K562 (cell line): ENCODE data around the gene CDC27.

Experiments
- ATF6 ChIP-seq: sonication (generic); formaldehyde crosslinking; IDR thresholded peaks from 2 replicates; pipeline ENCODE4 v1.4.0; 2020; ENCODE audit warnings: mild to moderate bottlenecking, missing genetic modification reagents
- EP300 ChIP-seq: IDR thresholded peaks from 2 replicates; pipeline ENCODE4 v1.6.1; 2012; ENCODE audit warnings: low read length, improper control_type of control experiment
- EZH2 ChIP-seq: IDR thresholded peaks from 2 replicates; pipeline ENCODE4 v1.6.1; 2012; ENCODE audit warnings: low read depth, mild to moderate bottlenecking, inconsistent platforms, low read length, borderline replicate concordance
- NFE2 ChIP-seq: IDR thresholded peaks from 2 replicates; pipeline ENCODE4 v1.6.1; 2014; ENCODE audit warnings: antibody characterized with exemption, low read depth
- USF2 ChIP-seq: sonication (generic); formaldehyde crosslinking; IDR thresholded peaks from 2 replicates; pipeline ENCODE4 v1.5.0; 2020; ENCODE audit warnings: missing genetic modification reagents
- ZBTB8A ChIP-seq: fragments of 450-650 bp; IDR thresholded peaks from 2 replicates; pipeline ENCODE4 v1.6.1; 2018; ENCODE audit warnings: mild to moderate bottlenecking, moderate library complexity; ENCODE audit not compliant: partially characterized antibody
- ZFP1 ChIP-seq: fragments of 450-650 bp; formaldehyde crosslinking; IDR thresholded peaks from 2 replicates; pipeline ENCODE4 v1.4.0; 2020; ENCODE audit warnings: mild to moderate bottlenecking, mixed read lengths
- TF ChIP-seq, protein P1 (sequence below): fragments of 450-650 bp; IDR thresholded peaks from 2 replicates; pipeline ENCODE4 v1.6.1; 2016; ENCODE audit warnings: low read depth, mild to moderate bottlenecking, moderate library complexity
- TF ChIP-seq, protein P2 (sequence below): fragments of 450-650 bp; conservative IDR thresholded peaks from 2 replicates; pipeline ENCODE4 v1.6.1; 2016; ENCODE audit warnings: missing genetic modification characterization, low read depth, mild to moderate bottlenecking, missing compliant biosample characterization, moderate library complexity
- TF ChIP-seq, protein P3 (sequence below), 3 experiments: IDR thresholded peaks in 2 of 3; conservative IDR thresholded peaks in 1 of 3; 2 replicates each; pipeline ENCODE4 v1.5.1; 2011 to 2012; ENCODE audit warnings: low read length in 3 of 3, mild to moderate bottlenecking in 3 of 3, control low read depth in 2 of 3, improper control_type of control experiment in 1 of 3, inconsistent platforms in 1 of 3, low read depth in 1 of 3, mixed read lengths in 1 of 3, moderate library complexity in 1 of 3; ENCODE audit not compliant: insufficient read depth in 2 of 3

- TF ChIP-seq ZBTB8A, result no peak
- TF ChIP-seq, protein P1, sequence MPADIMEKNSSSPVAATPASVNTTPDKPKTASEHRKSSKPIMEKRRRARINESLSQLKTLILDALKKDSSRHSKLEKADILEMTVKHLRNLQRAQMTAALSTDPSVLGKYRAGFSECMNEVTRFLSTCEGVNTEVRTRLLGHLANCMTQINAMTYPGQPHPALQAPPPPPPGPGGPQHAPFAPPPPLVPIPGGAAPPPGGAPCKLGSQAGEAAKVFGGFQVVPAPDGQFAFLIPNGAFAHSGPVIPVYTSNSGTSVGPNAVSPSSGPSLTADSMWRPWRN, result no peak
- no peak for TF ChIP-seq NFE2
- no peak for TF ChIP-seq ATF6 (CRISPR knock-in tag)
- no peak for TF ChIP-seq USF2 (CRISPR knock-in tag)
- TF ChIP-seq, protein P2, sequence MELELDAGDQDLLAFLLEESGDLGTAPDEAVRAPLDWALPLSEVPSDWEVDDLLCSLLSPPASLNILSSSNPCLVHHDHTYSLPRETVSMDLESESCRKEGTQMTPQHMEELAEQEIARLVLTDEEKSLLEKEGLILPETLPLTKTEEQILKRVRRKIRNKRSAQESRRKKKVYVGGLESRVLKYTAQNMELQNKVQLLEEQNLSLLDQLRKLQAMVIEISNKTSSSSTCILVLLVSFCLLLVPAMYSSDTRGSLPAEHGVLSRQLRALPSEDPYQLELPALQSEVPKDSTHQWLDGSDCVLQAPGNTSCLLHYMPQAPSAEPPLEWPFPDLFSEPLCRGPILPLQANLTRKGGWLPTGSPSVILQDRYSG (tag), result no peak
- TF ChIP-seq, protein P3, sequence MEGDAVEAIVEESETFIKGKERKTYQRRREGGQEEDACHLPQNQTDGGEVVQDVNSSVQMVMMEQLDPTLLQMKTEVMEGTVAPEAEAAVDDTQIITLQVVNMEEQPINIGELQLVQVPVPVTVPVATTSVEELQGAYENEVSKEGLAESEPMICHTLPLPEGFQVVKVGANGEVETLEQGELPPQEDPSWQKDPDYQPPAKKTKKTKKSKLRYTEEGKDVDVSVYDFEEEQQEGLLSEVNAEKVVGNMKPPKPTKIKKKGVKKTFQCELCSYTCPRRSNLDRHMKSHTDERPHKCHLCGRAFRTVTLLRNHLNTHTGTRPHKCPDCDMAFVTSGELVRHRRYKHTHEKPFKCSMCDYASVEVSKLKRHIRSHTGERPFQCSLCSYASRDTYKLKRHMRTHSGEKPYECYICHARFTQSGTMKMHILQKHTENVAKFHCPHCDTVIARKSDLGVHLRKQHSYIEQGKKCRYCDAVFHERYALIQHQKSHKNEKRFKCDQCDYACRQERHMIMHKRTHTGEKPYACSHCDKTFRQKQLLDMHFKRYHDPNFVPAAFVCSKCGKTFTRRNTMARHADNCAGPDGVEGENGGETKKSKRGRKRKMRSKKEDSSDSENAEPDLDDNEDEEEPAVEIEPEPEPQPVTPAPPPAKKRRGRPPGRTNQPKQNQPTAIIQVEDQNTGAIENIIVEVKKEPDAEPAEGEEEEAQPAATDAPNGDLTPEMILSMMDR (IDR thresholded peaks at IDR 0.05 in 2 of 3, conservative IDR thresholded peaks at IDR 0.05 in 1 of 3; ENCODE audit: insufficient read depth in 2 of 3, low read depth in 1 of 3, low read length in 3 of 3), result peak; percentile 95 to 99 (median 99)
- no peak for TF ChIP-seq EZH2
- no peak for TF ChIP-seq ZFP1 (CRISPR knock-in tag)
- peak; percentile 30; the same call in 1 of the 2 replicates for TF ChIP-seq EP300
Measured at GRCh38 chr17:47229535-47230443, 40.7 kb upstream of the CDC27 start.
